ENCODE measurements around the gene RTCB. TPM values are rescaled to one million over a fixed set of nuclear protein-coding genes. Genes with fewer than 3 reads are reported as not detected.

The RTCB gene
- total RNA-seq = 10 to 100 TPM; 48.7 to 50.0 TPM
- 10 to 100 TPM; 57.2 to 71.9 TPM for polyA plus RNA-seq
- long read RNA-seq, donor 1, transcript RTCB-205 (5 exons, 767 nt) = minor isoform, 7 of 819 reads
- long read RNA-seq, donor 1, transcript RTCB-201 (12 exons, 2,027 nt) = major isoform, 736 of 819 reads
- long read RNA-seq, donor 1, partial matches to known transcripts = 27 of 819 reads
- long read RNA-seq, donor 1, other reads (novel, unspliced or antisense) = 48 of 819 reads
- long read RNA-seq, donor 2, transcript RTCB-201 (12 exons, 2,027 nt) = major isoform, 66 of 82 reads
- long read RNA-seq, donor 2, partial matches to known transcripts = 5 of 82 reads
- long read RNA-seq, donor 2, other reads (novel, unspliced or antisense) = 10 of 82 reads

- peaks cover 4 to 6% of the 10 kb centered on the region in 2 donors for H3K36me3 ChIP-seq (ENCODE audit: control insufficient read depth in 1 of 2, insufficient read depth in 2 of 2, low read length in 1 of 2)
- no peaks in the 10 kb centered on the region for H3K27me3 ChIP-seq (ENCODE audit: control insufficient read depth in 1 of 2, insufficient read depth in 2 of 2, low read length in 1 of 2)
- peaks cover 3 to 9% of the 10 kb centered on the region in 2 donors for H3K4me1 ChIP-seq (ENCODE audit: control insufficient read depth in 1 of 2, insufficient read depth in 2 of 2, low read length in 2 of 2)
- no peaks in the 10 kb centered on the region for H3K9me3 ChIP-seq (ENCODE audit: control insufficient read depth, low read length)
- peak within 1 kb of the TSS; percentile 96 to 97 for H3K4me3 ChIP-seq (ENCODE audit: low read length in 2 of 2)
- peak; percentile 94 for ATAC-seq (ENCODE audit: low FRiP score)
- intact Hi-C loops (cut with DNase I) = loop anchor here (1.0 to 2.0 kb wide), 2 partner anchors 62 to 63 kb away; partner anchors contain the start of gene FBXO7 (in 2 of the 2)
- no peak within 1 kb of the TSS for H3K27ac ChIP-seq (ENCODE audit: low read depth in 1 of 2, low read length in 2 of 2)
- 1% methylated on average over 40 of the region's 40 CpGs for whole genome bisulfite sequencing, 2 donors
- peak; percentile 95 to 98 for DNase-seq
These were observed at the start of gene RTCB for GRCh38 chr22:32411829-32412592. RTCB (minus strand) TSS chr22:32412247; CDS start chr22:32412156, 91 bp downstream.

GRCh38 chr22:32457031-32457430, 45.0 kb upstream of the RTCB start:
- Histone ChIP-seq H3K27ac (ENCODE audit: low read depth in 1 of 2, low read length in 2 of 2) (no peak overlapping the region), H3K4me3 (ENCODE audit: low read length in 2 of 2) (no peak overlapping the region), H3K4me1 (ENCODE audit: control insufficient read depth in 1 of 2, insufficient read depth in 2 of 2, low read length in 2 of 2) (no peaks in the 10 kb centered on the region), H3K9me3 (ENCODE audit: control insufficient read depth, low read length) (no peaks in the 10 kb centered on the region), H3K36me3 (ENCODE audit: control insufficient read depth in 1 of 2, insufficient read depth in 2 of 2, low read length in 1 of 2) (no peaks in the 10 kb centered on the region), H3K27me3 (ENCODE audit: control insufficient read depth in 1 of 2, insufficient read depth in 2 of 2, low read length in 1 of 2) (peaks cover 0 to 2% of the 10 kb centered on the region in 2 donors)
- ATAC-seq (ENCODE audit: low FRiP score) = no peak
- intact Hi-C loops (cut with DNase I) = no loop called here
- WGBS, 2 donors = 84 to 87% methylated on average over 4 of the region's 4 CpGs
- DNase-seq = no peak

GRCh38 chr22:32448980-32449379, 36.9 kb upstream of the RTCB start:
- no peaks in the 10 kb centered on the region for H3K27me3 ChIP-seq (ENCODE audit: control insufficient read depth in 1 of 2, insufficient read depth in 2 of 2, low read length in 1 of 2)
- WGBS, 2 donors = 52 to 56% methylated on average over 4 of the region's 4 CpGs
- intact Hi-C loops (cut with DNase I) = no loop called here
- H3K4me1 ChIP-seq (ENCODE audit: control insufficient read depth in 1 of 2, insufficient read depth in 2 of 2, low read length in 2 of 2) = no peaks in the 10 kb centered on the region
- DNase-seq (no peak), ATAC-seq (ENCODE audit: low FRiP score) (no peak)
- no peaks in the 10 kb centered on the region for H3K9me3 ChIP-seq (ENCODE audit: control insufficient read depth, low read length)
- no peak overlapping the region for H3K4me3 ChIP-seq (ENCODE audit: low read length in 2 of 2)
- no peaks in the 10 kb centered on the region for H3K36me3 ChIP-seq (ENCODE audit: control insufficient read depth in 1 of 2, insufficient read depth in 2 of 2, low read length in 1 of 2)
- H3K27ac ChIP-seq (ENCODE audit: low read depth in 1 of 2, low read length in 2 of 2) = no peak overlapping the region

GRCh38 chr22:32446321-32446720, 34.3 kb upstream of the RTCB start:
- Histone ChIP-seq H3K9me3 (ENCODE audit: control insufficient read depth, low read length) (no peaks in the 10 kb centered on the region), H3K4me3 (ENCODE audit: low read length in 2 of 2) (no peak overlapping the region)
- 40 to 52% methylated on average over 1 of the region's 1 CpG for WGBS, 2 donors

GRCh38 chr22:32444068-32444467, 32.0 kb upstream of the RTCB start:
- intact Hi-C loops (cut with DNase I) = no loop called here
- Histone ChIP-seq H3K36me3 (ENCODE audit: control insufficient read depth in 1 of 2, insufficient read depth in 2 of 2, low read length in 1 of 2) (no peaks in the 10 kb centered on the region), H3K27me3 (ENCODE audit: control insufficient read depth in 1 of 2, insufficient read depth in 2 of 2, low read length in 1 of 2) (no peaks in the 10 kb centered on the region), H3K27ac (ENCODE audit: low read depth in 1 of 2, low read length in 2 of 2) (no peak overlapping the region), H3K9me3 (ENCODE audit: control insufficient read depth, low read length) (no peaks in the 10 kb centered on the region), H3K4me1 (ENCODE audit: control insufficient read depth in 1 of 2, insufficient read depth in 2 of 2, low read length in 2 of 2) (no peaks in the 10 kb centered on the region), H3K4me3 (ENCODE audit: low read length in 2 of 2) (no peak overlapping the region)
- 46 to 48% methylated on average over 6 of the region's 6 CpGs for WGBS, 2 donors
- DNase-seq (no peak), ATAC-seq (ENCODE audit: low FRiP score) (no peak)

More at GRCh38 chr22:32446321-32446720, 34.3 kb upstream of the RTCB start:
- Histone ChIP-seq H3K4me1 (ENCODE audit: control insufficient read depth in 1 of 2, insufficient read depth in 2 of 2, low read length in 2 of 2) (no peaks in the 10 kb centered on the region), H3K36me3 (ENCODE audit: control insufficient read depth in 1 of 2, insufficient read depth in 2 of 2, low read length in 1 of 2) (no peaks in the 10 kb centered on the region), H3K27ac (ENCODE audit: low read depth in 1 of 2, low read length in 2 of 2) (no peak overlapping the region), H3K27me3 (ENCODE audit: control insufficient read depth in 1 of 2, insufficient read depth in 2 of 2, low read length in 1 of 2) (no peaks in the 10 kb centered on the region)
- intact Hi-C loops (cut with DNase I) = no loop called here
- no peak for DNase-seq
- ATAC-seq (ENCODE audit: low FRiP score) = no peak

GRCh38 chr22:32430352-32430751, 18.3 kb upstream of the RTCB start:
- no peaks in the 10 kb centered on the region for H3K36me3 ChIP-seq (ENCODE audit: control insufficient read depth in 1 of 2, insufficient read depth in 2 of 2, low read length in 1 of 2)
- intact Hi-C loops (cut with DNase I) = no loop called here

GRCh38 chr22:32426881-32427280, 14.8 kb upstream of the RTCB start:
- Histone ChIP-seq H3K27me3 (ENCODE audit: control insufficient read depth in 1 of 2, insufficient read depth in 2 of 2, low read length in 1 of 2) (peaks cover 0 to 2% of the 10 kb centered on the region in 2 donors), H3K27ac (ENCODE audit: low read depth in 1 of 2, low read length in 2 of 2) (no peak overlapping the region), H3K36me3 (ENCODE audit: control insufficient read depth in 1 of 2, insufficient read depth in 2 of 2, low read length in 1 of 2) (no peaks in the 10 kb centered on the region), H3K4me3 (ENCODE audit: low read length in 2 of 2) (no peak overlapping the region), H3K9me3 (ENCODE audit: control insufficient read depth, low read length) (no peaks in the 10 kb centered on the region), H3K4me1 (ENCODE audit: control insufficient read depth in 1 of 2, insufficient read depth in 2 of 2, low read length in 2 of 2) (no peaks in the 10 kb centered on the region)
- intact Hi-C loops (cut with DNase I) = no loop called here
- no peak for ATAC-seq (ENCODE audit: low FRiP score)
- DNase-seq = no peak
- 64 to 75% methylated on average over 4 of the region's 4 CpGs for WGBS, 2 donors

More at GRCh38 chr22:32430352-32430751, 18.3 kb upstream of the RTCB start:
- WGBS, 2 donors = 64 to 70% methylated on average over 1 of the region's 1 CpG
- peaks cover 3% of the 10 kb centered on the region for H3K9me3 ChIP-seq (ENCODE audit: control insufficient read depth, low read length)
- no peaks in the 10 kb centered on the region for H3K4me1 ChIP-seq (ENCODE audit: control insufficient read depth in 1 of 2, insufficient read depth in 2 of 2, low read length in 2 of 2)
- no peak overlapping the region for H3K4me3 ChIP-seq (ENCODE audit: low read length in 2 of 2)
- no peaks in the 10 kb centered on the region for H3K27me3 ChIP-seq (ENCODE audit: control insufficient read depth in 1 of 2, insufficient read depth in 2 of 2, low read length in 1 of 2)
- DNase-seq (no peak), ATAC-seq (ENCODE audit: low FRiP score) (no peak)
- H3K27ac ChIP-seq (ENCODE audit: low read depth in 1 of 2, low read length in 2 of 2) = no peak overlapping the region

GRCh38 chr22:32423664-32424063, 11.6 kb upstream of the RTCB start:
- intact Hi-C loops (cut with DNase I) = no loop called here
- DNase-seq = no peak
- Histone ChIP-seq H3K27ac (ENCODE audit: low read depth in 1 of 2, low read length in 2 of 2) (no peak overlapping the region), H3K4me1 (ENCODE audit: control insufficient read depth in 1 of 2, insufficient read depth in 2 of 2, low read length in 2 of 2) (no peaks in the 10 kb centered on the region), H3K4me3 (ENCODE audit: low read length in 2 of 2) (no peak overlapping the region), H3K9me3 (ENCODE audit: control insufficient read depth, low read length) (no peaks in the 10 kb centered on the region), H3K27me3 (ENCODE audit: control insufficient read depth in 1 of 2, insufficient read depth in 2 of 2, low read length in 1 of 2) (peaks cover 0 to 2% of the 10 kb centered on the region in 2 donors), H3K36me3 (ENCODE audit: control insufficient read depth in 1 of 2, insufficient read depth in 2 of 2, low read length in 1 of 2) (no peaks in the 10 kb centered on the region)
- no peak for ATAC-seq (ENCODE audit: low FRiP score)
- WGBS, 2 donors = 11 to 32% methylated on average over 1 of the region's 1 CpG

All from aorta (tissue), 5 donors.